K562 (cell line): Measurements from ENCODE around the gene SFSWAP. TPM values are rescaled to one million over a fixed set of nuclear protein-coding genes. Genes with fewer than 3 reads are reported as not detected.

Experiments
- CAMTA2 ChIP-seq: fragments of 250-450 bp; sonication (Bioruptor Pico); conservative IDR thresholded peaks from 2 replicates; pipeline ENCODE4 v1.5.1; 2022
- CSDE1 ChIP-seq, 2 experiments: fragments of 450-650 bp; IDR thresholded peaks; 2 replicates each; pipeline ENCODE4 v1.6.1; 2016; ENCODE audit warnings: mild to moderate bottlenecking in 1 of 2
- JUN ChIP-seq, 2 experiments: sonication (generic) in 1 of 2; formaldehyde crosslinking in 1 of 2; IDR thresholded peaks; 2 replicates each; pipeline versions ENCODE4 v1.6.1 to v1.8.0; 2012 to 2022; ENCODE audit warnings: borderline replicate concordance in 2 of 2, mild to moderate bottlenecking in 2 of 2, improper control_type of control experiment in 1 of 2, low read depth in 1 of 2, low read length in 1 of 2, missing genetic modification reagents in 1 of 2
- RBM14 ChIP-seq: fragments of 200-400 bp; formaldehyde crosslinking; IDR thresholded peaks from 2 replicates; pipeline ENCODE4 v1.6.1; 2018; ENCODE audit warnings: low read depth, mild to moderate bottlenecking, low read length, moderate library complexity, borderline replicate concordance; ENCODE audit not compliant: insufficient read depth
- RCOR1 ChIP-seq, 2 experiments: IDR thresholded peaks; 2 replicates each; pipeline ENCODE4 v1.6.1; 2012; ENCODE audit warnings: low read depth in 2 of 2, low read length in 2 of 2, borderline replicate concordance in 1 of 2, improper control_type of control experiment in 1 of 2
- RFX1 ChIP-seq: fragments of 450-650 bp; IDR thresholded peaks from 2 replicates; pipeline ENCODE4 v1.6.1; 2016; ENCODE audit warnings: mild to moderate bottlenecking, moderate library complexity
- YY1 ChIP-seq, 3 experiments: IDR thresholded peaks; 2 replicates each; pipeline ENCODE4 v1.6.1; 2011; ENCODE audit warnings: low read length in 2 of 3, mild to moderate bottlenecking in 2 of 3, moderate library complexity in 2 of 3, borderline replicate concordance in 1 of 3, control low read depth in 1 of 3, low read depth in 1 of 3; ENCODE audit not compliant: insufficient read depth in 3 of 3, insufficient replicate concordance in 2 of 3, control insufficient read depth in 1 of 3, insufficient read length in 1 of 3; ENCODE audit errors: extremely low read depth in 1 of 3
- polyA plus RNA-seq, 8 experiments: library from polyadenylated mRNA; depleted of rRNA in 4 of 8; stranded (reverse) in 5 of 8; unstranded in 3 of 8; fragments of >200 nt; fragmentation: Nextera tagmentation in 2 of 8; fragmentation: Illumina TruSeq in 1 of 8; extraction: Ambion mirVana in 2 of 8; extraction: Trizol in 1 of 8; gene quantifications; 2 replicates each; pipeline versions ENCODE4 v1.2.1 to v1.2.3, GENCODE V29; 2011 to 2014; ENCODE audit warnings: inconsistent platforms in 1 of 8, missing spikeins in 1 of 8
- total RNA-seq, 7 experiments: library from RNA; depleted of rRNA in 6 of 7; stranded (reverse); fragments of >200 nt in 6 of 7; fragmentation: Illumina TruSeq in 2 of 7; extraction: Trizol in 2 of 7; gene quantifications; 2 replicates each; pipeline versions ENCODE4 v1.2.1 to v1.2.3, GENCODE V29; 2011 to 2021; ENCODE audit warnings: low replicate concordance in 1 of 7
- TF ChIP-seq, protein P1 (sequence below), 3 experiments: IDR thresholded peaks in 2 of 3; conservative IDR thresholded peaks in 1 of 3; 2 replicates each; pipeline ENCODE4 v1.5.1; 2011 to 2012; ENCODE audit warnings: low read length in 3 of 3, mild to moderate bottlenecking in 3 of 3, control low read depth in 2 of 3, improper control_type of control experiment in 1 of 3, inconsistent platforms in 1 of 3, low read depth in 1 of 3, mixed read lengths in 1 of 3, moderate library complexity in 1 of 3; ENCODE audit not compliant: insufficient read depth in 2 of 3
- TF ChIP-seq, protein P2 (sequence below): sonication (generic); formaldehyde crosslinking; IDR thresholded peaks from 2 replicates; pipeline ENCODE4 v1.8.1; 2022; ENCODE audit warnings: missing genetic modification reagents

Gene SFSWAP
- total and polyA plus RNA-seq, 9 of the 15 experiments (the other 6 are each of a cell fraction or from before 2014, with no cell fraction given), result 2.4 to 60.4 (median 32.6) TPM

DNA sequence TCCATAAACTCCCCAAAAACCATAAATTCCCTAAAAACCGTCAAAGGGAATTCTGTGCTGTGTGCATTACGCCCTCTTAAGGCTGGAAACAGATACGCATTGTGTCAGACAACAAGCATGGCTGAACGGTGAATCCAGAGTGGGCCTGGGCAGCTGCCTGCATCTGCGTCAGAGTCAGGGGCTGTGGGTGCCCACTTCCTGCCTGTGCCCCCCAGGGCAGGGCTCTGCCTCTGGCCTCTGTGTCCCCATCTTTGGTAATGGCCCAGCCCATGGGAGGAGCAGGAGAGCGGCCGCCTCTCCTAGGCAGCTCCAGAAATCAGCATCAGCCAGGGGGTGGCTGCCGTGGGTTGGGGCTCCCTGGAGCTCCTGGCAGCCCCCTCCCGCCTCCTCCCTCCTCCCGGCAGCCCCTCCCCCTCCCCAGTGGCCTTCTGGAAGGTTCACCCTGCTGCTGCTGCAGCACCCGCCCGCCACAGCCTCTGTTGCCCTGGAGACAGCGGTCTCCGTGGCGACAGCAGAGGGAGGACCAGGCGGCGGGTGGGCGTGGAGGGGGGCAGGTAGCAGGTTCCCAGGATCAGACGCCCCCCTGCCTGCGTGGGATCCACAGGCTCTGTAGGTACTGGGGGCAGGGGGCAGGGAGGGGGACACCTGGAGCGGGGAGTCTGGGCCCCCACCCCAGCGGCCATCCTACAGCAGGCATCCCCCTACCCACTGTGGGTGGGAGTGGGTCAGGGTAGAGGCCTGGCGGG lies 123.2 kb downstream of the SFSWAP start (continued):
- TF ChIP-seq CSDE1 (IDR thresholded peaks at IDR 0.05), result 0 out of 4 replicates have a peak, but pooled peaks of 1 of the 2 experiments have one; percentile 31
- no peak for TF ChIP-seq JUN (IDR thresholded peaks at IDR 0.05; ENCODE audit: borderline replicate concordance, low read depth, low read length)
- 0 out of 2 replicates have a peak, but pooled peaks have one; percentile 13 for TF ChIP-seq JUN (CRISPR knock-in tag; IDR thresholded peaks at IDR 0.05; ENCODE audit: borderline replicate concordance)
- TF ChIP-seq RFX1, result peak; percentile 85
- no peak for TF ChIP-seq CAMTA2 (CRISPR knock-in tag)
- TF ChIP-seq RCOR1 (IDR thresholded peaks at IDR 0.05; ENCODE audit: borderline replicate concordance in 1 of 2, low read depth in 2 of 2, low read length in 2 of 2), result 0 out of 4 replicates have a peak, but pooled peaks of 1 of the 2 experiments have one; percentile 20
- peak in 1 of 3 experiments; percentile 23 for TF ChIP-seq YY1 (IDR thresholded peaks at IDR 0.05; ENCODE audit: borderline replicate concordance in 1 of 3, control insufficient read depth in 1 of 3, extremely low read depth in 1 of 3, insufficient read depth in 3 of 3, insufficient read length in 1 of 3, insufficient replicate concordance in 2 of 3, low read depth in 1 of 3, low read length in 2 of 3)
- TF ChIP-seq, protein P1, sequence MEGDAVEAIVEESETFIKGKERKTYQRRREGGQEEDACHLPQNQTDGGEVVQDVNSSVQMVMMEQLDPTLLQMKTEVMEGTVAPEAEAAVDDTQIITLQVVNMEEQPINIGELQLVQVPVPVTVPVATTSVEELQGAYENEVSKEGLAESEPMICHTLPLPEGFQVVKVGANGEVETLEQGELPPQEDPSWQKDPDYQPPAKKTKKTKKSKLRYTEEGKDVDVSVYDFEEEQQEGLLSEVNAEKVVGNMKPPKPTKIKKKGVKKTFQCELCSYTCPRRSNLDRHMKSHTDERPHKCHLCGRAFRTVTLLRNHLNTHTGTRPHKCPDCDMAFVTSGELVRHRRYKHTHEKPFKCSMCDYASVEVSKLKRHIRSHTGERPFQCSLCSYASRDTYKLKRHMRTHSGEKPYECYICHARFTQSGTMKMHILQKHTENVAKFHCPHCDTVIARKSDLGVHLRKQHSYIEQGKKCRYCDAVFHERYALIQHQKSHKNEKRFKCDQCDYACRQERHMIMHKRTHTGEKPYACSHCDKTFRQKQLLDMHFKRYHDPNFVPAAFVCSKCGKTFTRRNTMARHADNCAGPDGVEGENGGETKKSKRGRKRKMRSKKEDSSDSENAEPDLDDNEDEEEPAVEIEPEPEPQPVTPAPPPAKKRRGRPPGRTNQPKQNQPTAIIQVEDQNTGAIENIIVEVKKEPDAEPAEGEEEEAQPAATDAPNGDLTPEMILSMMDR (IDR thresholded peaks at IDR 0.05 in 2 of 3, conservative IDR thresholded peaks at IDR 0.05 in 1 of 3; ENCODE audit: insufficient read depth in 2 of 3, low read depth in 1 of 3, low read length in 3 of 3), result peak; percentile 52 to 64 (median 58); a peak in 5 of 6 replicates
- TF ChIP-seq RBM14, result no peak
- TF ChIP-seq, protein P2, sequence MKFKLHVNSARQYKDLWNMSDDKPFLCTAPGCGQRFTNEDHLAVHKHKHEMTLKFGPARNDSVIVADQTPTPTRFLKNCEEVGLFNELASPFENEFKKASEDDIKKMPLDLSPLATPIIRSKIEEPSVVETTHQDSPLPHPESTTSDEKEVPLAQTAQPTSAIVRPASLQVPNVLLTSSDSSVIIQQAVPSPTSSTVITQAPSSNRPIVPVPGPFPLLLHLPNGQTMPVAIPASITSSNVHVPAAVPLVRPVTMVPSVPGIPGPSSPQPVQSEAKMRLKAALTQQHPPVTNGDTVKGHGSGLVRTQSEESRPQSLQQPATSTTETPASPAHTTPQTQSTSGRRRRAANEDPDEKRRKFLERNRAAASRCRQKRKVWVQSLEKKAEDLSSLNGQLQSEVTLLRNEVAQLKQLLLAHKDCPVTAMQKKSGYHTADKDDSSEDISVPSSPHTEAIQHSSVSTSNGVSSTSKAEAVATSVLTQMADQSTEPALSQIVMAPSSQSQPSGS (CRISPR knock-in tag), result no peak
